HEK293 (cell line): Measurements from ENCODE around the gene NUP50.
A peak's percentile ranks its signal among the peaks of the same experiment; 100 is the strongest.

Source experiments
- CTCF ChIA-PET: fragments of 350-600 bp; formaldehyde crosslinking; extraction: SDS; loops from one replicate; lab custom pipeline; 2021; ENCODE audit warnings: antibody characterized with exemption; lab: Yijun Ruan, JAX
- POLR2A ChIA-PET: fragments of 300-600 bp; formaldehyde crosslinking; extraction: SDS; loops from one replicate; lab custom pipeline; 2020; ENCODE audit warnings: antibody characterized with exemption, inconsistent platforms; lab: Yijun Ruan, JAX
- H3K27ac ChIP-seq: fragments of 200-500 bp; sonication (Bioruptor generic); 2 replicates; pipeline ENCODE4 v1.5.1; 2014; ENCODE audit warnings: low read depth, low read length, control low read depth, inconsistent platforms; ENCODE audit errors: extremely low read depth
- H3K36me3 ChIP-seq, 2 experiments: fragments of 200-500 bp in 1 of 2; sonication (Bioruptor generic) in 1 of 2; 1 replicate in 1 of 2; 2 replicates in 1 of 2; pipeline ENCODE4 v1.5.1; 2014 to 2017; ENCODE audit warnings: inconsistent platforms in 2 of 2, low read length in 2 of 2; ENCODE audit not compliant: control insufficient read depth in 2 of 2, insufficient read depth in 1 of 2
- H3K4me1 ChIP-seq: fragments of 200-500 bp; sonication (Bioruptor generic); 2 replicates; pipeline ENCODE4 v1.5.1; 2014; ENCODE audit warnings: mild to moderate bottlenecking, low read length, inconsistent platforms; ENCODE audit not compliant: control insufficient read depth, insufficient read depth
- H3K4me3 ChIP-seq: 2 replicates; pipeline ENCODE4 v1.5.1; 2011; ENCODE audit warnings: low read depth, mild to moderate bottlenecking, control low read depth, low read length, moderate library complexity
- H3K9me3 ChIP-seq: fragments of 200-500 bp; sonication (Bioruptor generic); 2 replicates; pipeline ENCODE4 v1.5.1; 2014; ENCODE audit warnings: low read depth, low read length, inconsistent platforms; ENCODE audit not compliant: control insufficient read depth, insufficient read depth
- EGR2 ChIP-seq: fragments of 450-650 bp; formaldehyde crosslinking; IDR thresholded peaks from 2 replicates; pipeline ENCODE4 v1.5.1; 2016; ENCODE audit warnings: low read depth, missing biosample characterization, missing genetic modification characterization
- GLI4 ChIP-seq: fragments of 450-650 bp; formaldehyde crosslinking; IDR thresholded peaks from 2 replicates; pipeline ENCODE4 v1.5.1; 2016; ENCODE audit warnings: missing biosample characterization, missing genetic modification characterization
- HOXA7 ChIP-seq: sonication (generic); formaldehyde crosslinking; IDR thresholded peaks from 2 replicates; pipeline ENCODE4 v1.8.1; 2022; ENCODE audit warnings: missing genetic modification reagents, borderline replicate concordance
- MYNN ChIP-seq: fragments of 450-650 bp; formaldehyde crosslinking; IDR thresholded peaks from 2 replicates; pipeline ENCODE4 v1.5.1; 2016; ENCODE audit warnings: missing biosample characterization, missing genetic modification characterization, borderline replicate concordance
- SALL2 ChIP-seq: fragments of 450-650 bp; formaldehyde crosslinking; IDR thresholded peaks from 2 replicates; pipeline ENCODE4 v1.5.0; 2017; ENCODE audit warnings: missing biosample characterization, mild to moderate bottlenecking, missing genetic modification characterization, borderline replicate concordance
- ZBTB21 ChIP-seq: fragments of 450-650 bp; formaldehyde crosslinking; IDR thresholded peaks from 2 replicates; pipeline ENCODE4 v1.5.1; 2017; ENCODE audit warnings: missing biosample characterization, missing genetic modification characterization
- ZFP37 ChIP-seq: fragments of 450-650 bp; formaldehyde crosslinking; IDR thresholded peaks from 2 replicates; pipeline ENCODE4 v1.5.1; 2016; ENCODE audit warnings: missing biosample characterization, missing genetic modification characterization
- ZNF114 ChIP-seq: fragments of 450-650 bp; formaldehyde crosslinking; IDR thresholded peaks from 2 replicates; pipeline ENCODE4 v1.5.0; 2017; ENCODE audit warnings: missing biosample characterization, missing genetic modification characterization
- ZNF138 ChIP-seq: fragments of 450-650 bp; formaldehyde crosslinking; IDR thresholded peaks from 2 replicates; pipeline ENCODE4 v1.5.1; 2016; ENCODE audit warnings: missing biosample characterization, missing genetic modification characterization, borderline replicate concordance
- ZNF174 ChIP-seq: fragments of 450-650 bp; formaldehyde crosslinking; IDR thresholded peaks from 2 replicates; pipeline ENCODE4 v1.5.0; 2017; ENCODE audit warnings: missing biosample characterization, mild to moderate bottlenecking, missing genetic modification characterization
- ZNF202 ChIP-seq: fragments of 450-650 bp; formaldehyde crosslinking; IDR thresholded peaks from 2 replicates; pipeline ENCODE4 v1.5.1; 2016; ENCODE audit warnings: missing biosample characterization, missing genetic modification characterization, borderline replicate concordance
- ZNF221 ChIP-seq: fragments of 450-650 bp; formaldehyde crosslinking; IDR thresholded peaks from 2 replicates; pipeline ENCODE4 v1.5.1; 2017; ENCODE audit warnings: missing biosample characterization, missing genetic modification characterization, borderline replicate concordance
- ZNF621 ChIP-seq: fragments of 450-650 bp; formaldehyde crosslinking; IDR thresholded peaks from 2 replicates; pipeline ENCODE4 v1.5.1; 2017; ENCODE audit warnings: missing biosample characterization, missing genetic modification characterization
- ZNF639 ChIP-seq: fragments of 450-650 bp; formaldehyde crosslinking; IDR thresholded peaks from 2 replicates; pipeline ENCODE4 v1.5.1; 2016; ENCODE audit warnings: missing biosample characterization, missing genetic modification characterization
- ZNF664 ChIP-seq: fragments of 450-650 bp; formaldehyde crosslinking; IDR thresholded peaks from 2 replicates; pipeline ENCODE4 v1.5.1; 2016; ENCODE audit warnings: missing biosample characterization, missing genetic modification characterization
- ZNF677 ChIP-seq: fragments of 450-650 bp; IDR thresholded peaks from 2 replicates; pipeline ENCODE4 v1.5.0; 2018; ENCODE audit warnings: missing biosample characterization, mild to moderate bottlenecking, missing genetic modification characterization, moderate library complexity
- ZNF704 ChIP-seq: fragments of 450-650 bp; formaldehyde crosslinking; IDR thresholded peaks from 2 replicates; pipeline ENCODE4 v1.5.1; 2016; ENCODE audit warnings: missing biosample characterization, missing genetic modification characterization
- ZNF707 ChIP-seq: fragments of 450-650 bp; formaldehyde crosslinking; IDR thresholded peaks from 2 replicates; pipeline ENCODE4 v1.5.1; 2016; ENCODE audit warnings: missing biosample characterization, missing genetic modification characterization
- ZSCAN16 ChIP-seq: fragments of 450-650 bp; formaldehyde crosslinking; IDR thresholded peaks from 2 replicates; pipeline ENCODE4 v1.5.1; 2016; ENCODE audit warnings: missing biosample characterization, missing genetic modification characterization

The NUP50 gene

GRCh38 chr22:45194686-45195085, 31.0 kb downstream of the NUP50 start:
- CTCF ChIA-PET = interaction anchor here (0.6 kb wide), 1 partner anchor 75 kb away, joined by 3 read pairs; no protein-coding TSS in a partner anchor
- Histone ChIP-seq H3K4me3 (no peak overlapping the region), H3K27ac (no peak overlapping the region), H3K4me1 (peaks cover 2% of the 10 kb centered on the region; the same call in 1 of the 2 replicates), H3K36me3 (peaks cover 0 to 48% of the 10 kb centered on the region in 2 experiments; a peak in 1 of 3 replicates), H3K9me3 (no peaks in the 10 kb centered on the region)
- POLR2A ChIA-PET = no interaction called here
- no peak for TF ChIP-seq ZNF677 (tag by site-specific recombination)
- TF ChIP-seq, all 188 proteins: peak for 0

GRCh38 chr22:45195616-45196015, 31.9 kb downstream of the NUP50 start:
- H3K4me1 ChIP-seq = no peaks in the 10 kb centered on the region
- ChIA-PET CTCF (interaction anchor here (0.8 kb wide), 1 partner anchor 13 kb away, joined by 3 read pairs; no protein-coding TSS in a partner anchor), POLR2A (no interaction called here)
- no peak overlapping the region for H3K27ac ChIP-seq
- no peak overlapping the region for H3K4me3 ChIP-seq
- H3K36me3 ChIP-seq = peaks cover 0 to 57% of the 10 kb centered on the region in 2 experiments; a peak in 1 of 3 replicates
- no peaks in the 10 kb centered on the region for H3K9me3 ChIP-seq
- TF ChIP-seq SALL2 (tag by site-specific recombination) = no peak
- TF ChIP-seq MYNN (tag by site-specific recombination) = no peak
- no peak for TF ChIP-seq ZNF677 (tag by site-specific recombination)
- no peak for TF ChIP-seq ZFP37 (tag by site-specific recombination)
- no peak for TF ChIP-seq ZNF202 (tag by site-specific recombination)
- no peak for TF ChIP-seq ZNF114 (tag by site-specific recombination)
- no peak for TF ChIP-seq HOXA7 (CRISPR knock-in tag)
- TF ChIP-seq ZNF138 (tag by site-specific recombination) = no peak
- no peak for TF ChIP-seq ZSCAN16
- TF ChIP-seq ZBTB21 (tag by site-specific recombination) = no peak
- no peak for TF ChIP-seq ZNF221 (tag by site-specific recombination)
- no peak for TF ChIP-seq ZNF704 (tag by site-specific recombination)
- no peak for TF ChIP-seq ZNF174
- TF ChIP-seq GLI4 (tag by site-specific recombination) = no peak
- TF ChIP-seq ZNF707 (tag by site-specific recombination) = no peak
- no peak for TF ChIP-seq ZNF621 (tag by site-specific recombination)
- TF ChIP-seq ZNF639 = no peak

DNA sequence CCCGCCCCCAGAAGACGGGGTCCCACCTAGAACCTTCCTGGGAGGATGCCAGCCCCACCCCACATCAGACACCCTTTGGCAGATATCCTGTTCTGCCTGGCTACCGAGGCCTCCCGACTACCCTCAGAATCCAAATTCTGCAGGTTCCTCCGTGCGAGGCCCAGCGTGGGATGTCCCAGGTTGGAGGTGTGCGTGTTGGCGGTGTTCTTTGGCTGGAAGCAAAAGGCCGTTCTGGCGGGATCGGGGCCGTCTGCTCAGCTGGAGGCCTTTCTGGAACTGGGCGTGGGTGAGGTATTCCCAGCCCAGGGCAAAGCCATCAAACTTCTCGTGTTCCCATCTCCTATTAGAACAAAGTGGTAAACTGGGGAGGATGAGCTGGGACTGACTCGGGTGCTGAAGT, 32.6 kb downstream of the NUP50 start:
- Histone ChIP-seq H3K27ac (no peak overlapping the region), H3K36me3 (peaks cover 0 to 59% of the 10 kb centered on the region in 2 experiments; a peak in 1 of 3 replicates), H3K4me3 (no peak overlapping the region), H3K4me1 (peaks cover under 1% of the 10 kb centered on the region; the same call in 1 of the 2 replicates), H3K9me3 (no peaks in the 10 kb centered on the region)
- TF ChIP-seq EGR2 (peak; percentile 59), ZNF664 (tag by site-specific recombination) (no peak)
- ChIA-PET CTCF (interaction anchor here (0.6 kb wide), 2 partner anchors 57 to 96 kb away, joined by 3 read pairs; no protein-coding TSS in a partner anchor), POLR2A (no interaction called here)
